GM12878 (cell line): ENCODE data around the gene ITPRIPL1. TPM values are rescaled to one million over a fixed set of nuclear protein-coding genes. Genes with fewer than 3 reads are reported as not detected.
A peak's percentile ranks its signal among the peaks of the same experiment; 100 is the strongest.

Source experiments
- ATAC-seq: fragments of 200-7000 bp; cut with Tn5 transposase; 3 replicates; pipeline ENCODE4 v1.9.1; 2020; ENCODE audit warnings: mild to moderate bottlenecking, moderate library complexity
- BruUV-seq: library from RNA; stranded (reverse); fragments of 400-500 nt; replicated peaks from 2 replicates; lab custom pipeline; 2021; lab: Mats Ljungman, UMichigan
- CTCF ChIA-PET: fragments of 300-600 bp; sonication (Branson Sonifier 250); formaldehyde crosslinking; extraction: SDS; loops from one replicate; lab custom pipeline; 2021; ENCODE audit warnings: inconsistent platforms; lab: Yijun Ruan, JAX
- POLR2A ChIA-PET: fragments of 350-600 bp; formaldehyde crosslinking; extraction: SDS; loops from one replicate; lab custom pipeline; 2021; ENCODE audit warnings: inconsistent platforms; lab: Charles Lee
- RAD21 ChIA-PET: fragments of 300-600 bp; sonication (Branson Sonifier 250); formaldehyde crosslinking; loops from one replicate; lab custom pipeline; 2023; ENCODE audit warnings: antibody characterized with exemption; ENCODE audit not compliant: unreplicated experiment; lab: Charles Lee
- SMC1A ChIA-PET: fragments of 300-600 bp; sonication (Branson Sonifier 250); formaldehyde crosslinking; loops from one replicate; lab custom pipeline; 2023; ENCODE audit not compliant: unreplicated experiment, uncharacterized antibody; lab: Charles Lee
- DNase-seq: peaks from one replicate; pipeline ENCODE4 v3.0.0-alpha.2; 2011; ENCODE audit warnings: low read depth, low spot score
- FAIRE-seq: peaks from 3 replicates; lab custom pipeline; 2011; peaks lifted over from hg19 to GRCh38; lab: Jason Lieb, UNC
- H2AFZ ChIP-seq: 2 replicates; pipeline ENCODE4 v1.6.0; 2011; ENCODE audit warnings: low read depth, low read length, control low read depth; ENCODE audit not compliant: control insufficient read depth
- H3K27ac ChIP-seq: 2 replicates; pipeline ENCODE4 v1.5.1; 2011; ENCODE audit warnings: control low read depth; ENCODE audit not compliant: control insufficient read depth, insufficient read depth
- H3K27me3 ChIP-seq, 2 experiments: replicated peaks in 1 of 2; 2 replicates each; pipeline versions ENCODE4 v1.6.0 to v1.6.1; 2011; ENCODE audit warnings: low read length in 1 of 2; ENCODE audit not compliant: control insufficient read depth in 2 of 2, insufficient read depth in 2 of 2
- H3K36me3 ChIP-seq, 2 experiments: 2 replicates each; pipeline ENCODE4 v1.5.1; 2011; ENCODE audit warnings: low read length in 1 of 2; ENCODE audit not compliant: control insufficient read depth in 2 of 2, insufficient read depth in 2 of 2
- H3K4me1 ChIP-seq: 2 replicates; pipeline ENCODE4 v1.6.1; 2011; ENCODE audit warnings: mild to moderate bottlenecking, low read length, moderate library complexity, mixed read lengths; ENCODE audit not compliant: control insufficient read depth, insufficient read depth
- H3K4me2 ChIP-seq: 2 replicates; pipeline ENCODE4 v1.6.0; 2011; ENCODE audit warnings: control low read depth; ENCODE audit not compliant: control insufficient read depth, insufficient read depth
- H3K4me3 ChIP-seq: fragments of 200-600 bp; sonication (generic); 2 replicates; pipeline ENCODE4 v1.5.1; 2016
- H3K79me2 ChIP-seq: 2 replicates; pipeline ENCODE4 v1.6.0; 2011; ENCODE audit warnings: low read length; ENCODE audit not compliant: control insufficient read depth, insufficient read depth
- H3K9ac ChIP-seq: 2 replicates; pipeline ENCODE4 v1.8.0; 2011; ENCODE audit warnings: low read length, control low read depth, mixed read lengths; ENCODE audit not compliant: control insufficient read depth, insufficient read depth
- H3K9me3 ChIP-seq: replicated peaks from 3 replicates; pipeline ENCODE4 v1.5.1; 2011; ENCODE audit warnings: mild to moderate bottlenecking, low read length; ENCODE audit not compliant: control insufficient read depth, insufficient read depth
- H4K20me1 ChIP-seq: 2 replicates; pipeline ENCODE4 v1.6.0; 2011; ENCODE audit not compliant: control insufficient read depth, insufficient read depth
- BACH1 ChIP-seq: fragments of 450-650 bp; IDR thresholded peaks from 2 replicates; pipeline ENCODE4 v1.6.1; 2017; ENCODE audit warnings: mild to moderate bottlenecking, borderline replicate concordance
- DPF2 ChIP-seq: fragments of 450-650 bp; IDR thresholded peaks from 2 replicates; pipeline ENCODE4 v1.6.1; 2017; ENCODE audit warnings: mild to moderate bottlenecking
- ELK1 ChIP-seq: IDR thresholded peaks from 2 replicates; pipeline ENCODE4 v1.6.1; 2012; ENCODE audit warnings: low read depth, low read length, improper control_type of control experiment
- HDGF ChIP-seq: fragments of 450-650 bp; IDR thresholded peaks from 2 replicates; pipeline ENCODE4 v1.6.1; 2016; ENCODE audit warnings: antibody characterized with exemption
- KLF5 ChIP-seq: fragments of 450-650 bp; IDR thresholded peaks from 2 replicates; pipeline ENCODE4 v1.6.1; 2014; ENCODE audit warnings: mild to moderate bottlenecking; ENCODE audit not compliant: partially characterized antibody
- MEF2B ChIP-seq: fragments of 450-650 bp; IDR thresholded peaks from 2 replicates; pipeline ENCODE4 v1.6.1; 2018; ENCODE audit warnings: mild to moderate bottlenecking, moderate library complexity; ENCODE audit not compliant: partially characterized antibody, poor library complexity, severe bottlenecking
- MTA3 ChIP-seq: IDR thresholded peaks from 2 replicates; pipeline ENCODE4 v1.6.1; 2012; ENCODE audit warnings: low read length, inconsistent platforms, borderline replicate concordance
- NFXL1 ChIP-seq: fragments of 450-650 bp; IDR thresholded peaks from 2 replicates; pipeline ENCODE4 v1.6.1; 2017; ENCODE audit warnings: antibody characterized with exemption, mild to moderate bottlenecking, borderline replicate concordance
- RAD51 ChIP-seq: fragments of 450-650 bp; IDR thresholded peaks from 2 replicates; pipeline ENCODE4 v1.6.1; 2016; ENCODE audit warnings: moderate library complexity, mild to moderate bottlenecking, inconsistent platforms
- TCF7 ChIP-seq: IDR thresholded peaks from 2 replicates; pipeline ENCODE4 v1.6.1; 2014; ENCODE audit warnings: antibody characterized with exemption, borderline replicate concordance
- YY1 ChIP-seq: IDR thresholded peaks from 2 replicates; pipeline ENCODE4 v1.6.1; 2011; ENCODE audit warnings: low read depth, mild to moderate bottlenecking, low read length
- ZBTB4 ChIP-seq: fragments of 450-650 bp; formaldehyde crosslinking; IDR thresholded peaks from 2 replicates; pipeline ENCODE4 v1.4.0; 2022; ENCODE audit warnings: mild to moderate bottlenecking, moderate library complexity
- ZNF24 ChIP-seq: fragments of 450-650 bp; IDR thresholded peaks from 2 replicates; pipeline ENCODE4 v1.6.1; 2017; ENCODE audit warnings: antibody characterized with exemption, mild to moderate bottlenecking
- ZSCAN29 ChIP-seq: fragments of 450-650 bp; IDR thresholded peaks from 2 replicates; pipeline ENCODE4 v1.6.1; 2017; ENCODE audit warnings: mild to moderate bottlenecking, moderate library complexity
- WGBS: methylation state at CpG from one replicate; pipeline ENCODE4 v1.1.6; 2016; ENCODE audit warnings: low lambda C conversion rate; ENCODE audit not compliant: insufficient replicate concordance, insufficient coverage; ENCODE audit errors: missing lambda C conversion rate; 5-methylcytosine and 5-hydroxymethylcytosine counted together
- in situ Hi-C: fragments of 300-500 bp; cut with MboI; formaldehyde crosslinking; loops from 9 replicates; pipeline ENCODE4 v1.14.3; 2018; ENCODE audit warnings: mixed read lengths
- intact Hi-C: fragments of 100-400 bp; cut with micrococcal nuclease; formaldehyde crosslinking; loops from one replicate; pipeline ENCODE4 v1.14.2; 2022; ENCODE audit not compliant: unreplicated experiment
- polyA plus RNA-seq, 11 experiments: library from polyadenylated mRNA; depleted of rRNA in 4 of 11; unstranded in 6 of 11; stranded (reverse) in 5 of 11; fragments of >200 nt; fragmentation: Nextera tagmentation in 4 of 11; fragmentation: Illumina TruSeq in 1 of 11; extraction: Ambion mirVana in 4 of 11; extraction: Trizol in 1 of 11; gene quantifications; 1 replicate in 1 of 11; 2 replicates in 10 of 11; pipeline versions ENCODE4 v1.2.1 to v1.2.3, GENCODE V29; 2011 to 2016; ENCODE audit warnings: inconsistent platforms in 2 of 11, missing spikeins in 2 of 11, low read depth in 1 of 11
- total RNA-seq, 4 experiments: library from RNA; depleted of rRNA in 3 of 4; stranded (reverse); fragments of >200 nt in 3 of 4; fragmentation: Illumina TruSeq in 1 of 4; extraction: Trizol in 1 of 4; gene quantifications; 2 replicates each; pipeline versions ENCODE4 v1.2.1 to v1.2.3, GENCODE V29; 2013 to 2021
- TF ChIP-seq, protein P1 (sequence below): IDR thresholded peaks from 2 replicates; pipeline ENCODE4 v1.6.1; 2011; ENCODE audit warnings: borderline replicate concordance, low read depth, mild to moderate bottlenecking, moderate library complexity, mixed read lengths, low read length; ENCODE audit not compliant: insufficient read depth; ENCODE audit errors: extremely low read length

ITPRIPL1 gene
- total and polyA plus RNA-seq, 10 of the 15 experiments (the other 5 are each of a cell fraction or from before 2014, with no cell fraction given) = 4.9 to 28.7 (median 14.3) TPM

- TF ChIP-seq ZSCAN29 (no peak), DPF2 (no peak), BACH1 (no peak), ZNF24 (no peak), ELK1 (no peak), ZBTB4 (CRISPR knock-in tag) (no peak), TCF7 (peak; percentile 15; the same call in 1 of the 2 replicates), NFXL1 (no peak)
- TF ChIP-seq, all 136 proteins: peak for 4
Measured at GRCh38 chr2:96323849-96324248, 1.3 kb upstream of the ITPRIPL1 start (continued).

DNA sequence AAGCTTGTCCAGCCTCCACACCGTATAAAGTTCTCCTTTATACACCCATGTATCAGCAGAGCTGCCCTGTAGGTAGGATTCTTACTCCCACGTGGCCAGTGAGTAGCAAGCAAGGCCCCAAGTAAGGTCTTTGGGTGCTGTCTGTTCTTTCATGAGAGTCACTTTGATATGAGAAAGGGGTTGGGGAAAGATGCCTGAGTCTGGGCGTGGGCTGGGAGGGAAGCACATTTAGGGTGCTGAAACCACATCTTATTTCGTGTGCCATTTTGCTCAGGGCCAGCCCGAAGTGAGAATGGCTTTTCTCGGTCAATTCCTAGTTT, 436 bp upstream of the ITPRIPL1 start:
- Histone ChIP-seq H3K27me3 (no peaks in the 10 kb centered on the region), H3K4me1 (peaks cover 26% of the 10 kb centered on the region), H3K36me3 (peaks cover 2 to 5% of the 10 kb centered on the region in 2 experiments; a peak in 2 of 4 replicates), H3K79me2 (peaks cover 28% of the 10 kb centered on the region), H4K20me1 (no peaks in the 10 kb centered on the region), H2AFZ (peak overlapping the region; percentile 90), H3K9ac (peak overlapping the region; percentile 75), H3K27ac (peak overlapping the region; percentile 76), H3K4me3 (peak overlapping the region; percentile 89), H3K4me2 (peak overlapping the region; percentile 91), H3K9me3 (no peaks in the 10 kb centered on the region)
- no peak for DNase-seq
- POLR2A ChIA-PET = interaction anchor here (0.8 to 7.7 kb wide), 10 partner anchors 9 to 168 kb away, joined by 3 to 151 read pairs (median 5); partner anchors contain the start of gene NCAPH
- SMC1A ChIA-PET = interaction anchor here (0.7 to 13.4 kb wide), 7 partner anchors 9 to 166 kb away, joined by 3 to 231 read pairs (median 4); partner anchors contain the start of gene NCAPH
- intact Hi-C loops = loop anchor here (5.0 kb wide), 2 partner anchors 57 to 117 kb away; partner anchors contain the start of genes CIAO1, STARD7 and TMEM127
- RAD21 ChIA-PET = interaction anchor here (1.1 to 3.4 kb wide), 10 partner anchors 8 to 185 kb away, joined by 4 to 32 read pairs (median 8); partner anchors contain the start of genes NCAPH and SNRNP200
- BruUV-seq = no TSS peak
- 2% methylated on average over 6 of the region's 6 CpGs for WGBS
- no peak for FAIRE-seq
- ATAC-seq = peak; percentile 1
- in situ Hi-C loops = no loop called here
- CTCF ChIA-PET = interaction anchor here (1.2 to 2.1 kb wide), 6 partner anchors 8 to 449 kb away, joined by 3 to 6 read pairs (median 4); partner anchors contain the start of genes ASTL and NCAPH
- no peak for TF ChIP-seq KLF5
- no peak for TF ChIP-seq RAD51
- no peak for TF ChIP-seq MEF2B
- TF ChIP-seq, protein P1, sequence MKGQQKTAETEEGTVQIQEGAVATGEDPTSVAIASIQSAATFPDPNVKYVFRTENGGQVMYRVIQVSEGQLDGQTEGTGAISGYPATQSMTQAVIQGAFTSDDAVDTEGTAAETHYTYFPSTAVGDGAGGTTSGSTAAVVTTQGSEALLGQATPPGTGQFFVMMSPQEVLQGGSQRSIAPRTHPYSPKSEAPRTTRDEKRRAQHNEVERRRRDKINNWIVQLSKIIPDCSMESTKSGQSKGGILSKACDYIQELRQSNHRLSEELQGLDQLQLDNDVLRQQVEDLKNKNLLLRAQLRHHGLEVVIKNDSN = no peak
- TF ChIP-seq HDGF = no peak
- 0 out of 2 replicates have a peak, but pooled peaks have one; percentile 33 for TF ChIP-seq MTA3
- TF ChIP-seq YY1 = 0 out of 2 replicates have a peak, but pooled peaks have one; percentile 37
